ENCODE results near the gene IGLON5. TPM values are rescaled to one million over a fixed set of nuclear protein-coding genes. Genes with fewer than 3 reads are reported as not detected.
A peak's percentile ranks its signal among the peaks of the same experiment; 100 is the strongest.

Gene IGLON5
- total and polyA plus RNA-seq, 2 experiments from 2014 or later = 5.0 to 29.1 TPM

GRCh38 chr19:51333836-51334460, 22.5 kb downstream of the IGLON5 start:
- Histone ChIP-seq H3K27ac (ENCODE audit: low read depth) (no peak overlapping the region), H3K36me3 (ENCODE audit: insufficient read depth) (0 out of 2 replicates have a peak, but pooled peaks cover 6% of the 10 kb centered on the region), H3K79me2 (replicated peaks; ENCODE audit: insufficient read depth) (no peaks in the 10 kb centered on the region), H3F3A (replicated peaks; ENCODE audit: low read depth) (no peaks in the 10 kb centered on the region), H3K4me2 (no peak overlapping the region), H3K4me3 (no peak overlapping the region), H2AFZ (no peak overlapping the region), H4K20me1 (replicated peaks; ENCODE audit: insufficient read depth) (no peaks in the 10 kb centered on the region), H3K27me3 (ENCODE audit: insufficient read depth) (no peaks in the 10 kb centered on the region), H3K9me2 (ENCODE audit: insufficient read depth) (0 out of 2 replicates have a peak, but pooled peaks cover 3% of the 10 kb centered on the region), H3K4me1 (ENCODE audit: insufficient read depth) (peaks cover 7% of the 10 kb centered on the region)
- peaks cover 47% of the 10 kb centered on the region for H3K36me3 Mint-ChIP-seq (ENCODE audit: low read depth)
- TF ChIP-seq POLR2AphosphoS5 (IDR thresholded peaks at IDR 0.05; ENCODE audit: low read depth) (no peak), STAT1 (IDR thresholded peaks at IDR 0.05; ENCODE audit: unreplicated experiment) (no peak), JUNB (IDR thresholded peaks at IDR 0.05; ENCODE audit: unreplicated experiment) (no peak), CREB1 (CRISPR knock-in tag; IDR thresholded peaks at IDR 0.05; ENCODE audit: low read depth) (no peak), ZNF462 (CRISPR knock-in tag; IDR thresholded peaks at IDR 0.05) (no peak), CTCF (conservative IDR thresholded peaks at IDR 0.05; ENCODE audit: low read depth in 2 of 2) (no peak), ZNF331 (CRISPR knock-in tag; IDR thresholded peaks at IDR 0.05; ENCODE audit: low read depth) (no peak), EZH2phosphoT487 (IDR thresholded peaks at IDR 0.05; ENCODE audit: unreplicated experiment) (no peak), ZNF114 (CRISPR knock-in tag; IDR thresholded peaks at IDR 0.05) (no peak), REST (IDR thresholded peaks at IDR 0.05; ENCODE audit: unreplicated experiment) (no peak), ETS1 (IDR thresholded peaks at IDR 0.05) (no peak), NANOG (IDR thresholded peaks at IDR 0.05; ENCODE audit: borderline replicate concordance) (no peak)
- no peak overlapping the region; the same call in 1 of the 2 replicates for H3K27ac Mint-ChIP-seq
- H3K4me1 Mint-ChIP-seq = peaks cover 13% of the 10 kb centered on the region
- DNase-seq (ENCODE audit: low spot score) (peak; percentile 65), ATAC-seq (peak; percentile 10; the same call in 2 of the 3 replicates)
- H3K9me3 Mint-ChIP-seq = no peaks in the 10 kb centered on the region; the same call in 2 of the 3 replicates
- no peak overlapping the region for H3K4me3 Mint-ChIP-seq
- H3K27me3 Mint-ChIP-seq (ENCODE audit: insufficient read depth, low read depth, poor library complexity) = peaks cover 13% of the 10 kb centered on the region

All from GM23338 (cell line).